Kidney (tissue), 14 donors: Measurements from ENCODE around the gene CP. TPM values are rescaled to one million over a fixed set of nuclear protein-coding genes. Genes with fewer than 3 reads are reported as not detected.

Experiments
- DNase-seq, 5 donors: peaks; one replicate each; pipeline ENCODE4 v3.0.0-alpha.2; 2013 to 2020
- FAIRE-seq: peaks from 2 replicates; lab custom pipeline; 2012; peaks lifted over from hg19 to GRCh38; lab: Jason Lieb, UNC
- H3K27ac ChIP-seq, 2 donors: one replicate each; pipeline ENCODE4 v1.7.0; 2013; ENCODE audit warnings: low read depth in 2 of 2, low read length in 2 of 2, inconsistent platforms in 1 of 2
- H3K27me3 ChIP-seq: one replicate; pipeline ENCODE4 v1.7.1; 2013; ENCODE audit warnings: low read length, inconsistent platforms; ENCODE audit not compliant: control insufficient read depth, insufficient read depth
- H3K36me3 ChIP-seq, 3 donors: one replicate each; pipeline versions ENCODE4 v1.7.0 to v1.7.1; 2013; ENCODE audit warnings: low read length in 3 of 3, control low read depth in 1 of 3, inconsistent platforms in 1 of 3; ENCODE audit not compliant: insufficient read depth in 3 of 3, control insufficient read depth in 2 of 3
- H3K4me1 ChIP-seq, 3 donors: one replicate each; pipeline versions ENCODE4 v1.7.0 to v1.7.1; 2013; ENCODE audit warnings: low read length in 3 of 3, inconsistent platforms in 1 of 3, low read depth in 1 of 3; ENCODE audit not compliant: control insufficient read depth in 2 of 3, insufficient read depth in 2 of 3
- H3K4me3 ChIP-seq, 3 donors: one replicate each; pipeline versions ENCODE4 v1.7.0 to v1.8.1; 2013; ENCODE audit warnings: low read length in 3 of 3, control low read depth in 1 of 3, inconsistent platforms in 1 of 3
- H3K9ac ChIP-seq, 3 donors: one replicate each; pipeline versions ENCODE4 v1.7.0 to v1.7.1; 2013; ENCODE audit warnings: low read length in 3 of 3, control low read depth in 1 of 3, inconsistent platforms in 1 of 3
- H3K9me3 ChIP-seq, 3 donors: one replicate each; pipeline versions ENCODE4 v1.7.0 to v1.7.1; 2013; ENCODE audit warnings: low read length in 3 of 3, control low read depth in 1 of 3, inconsistent platforms in 1 of 3; ENCODE audit not compliant: control insufficient read depth in 2 of 3, insufficient read depth in 1 of 3
- intact Hi-C: fragments of 100-400 bp; cut with DNase I; formaldehyde crosslinking; loops from one replicate; pipeline ENCODE4 v1.11.1; 2022
- polyA plus RNA-seq: library from polyadenylated mRNA; stranded (reverse); fragments of 350-450 nt; fragmentation: Illumina TruSeq; extraction: RNeasy Lipid Tissue Mini Kit (QIAGEN cat#74804); gene quantifications from one replicate; pipeline ENCODE4 v1.2.3, GENCODE V29; 2014; ENCODE audit warnings: low read depth, low replicate concordance; ENCODE audit not compliant: insufficient read depth
- total RNA-seq: library from RNA; stranded (reverse); fragmentation: NEBNext Ultra II Directional; extraction: Animal tissue kit (Norgen Biotek cat#: 25700); gene quantifications from one replicate; pipeline ENCODE4 v1.2.1, GENCODE V29; 2021
- TF ChIP-seq, protein P1 (sequence below): IDR thresholded peaks from 3 replicates; pipeline ENCODE4 v1.5.1; 2012; ENCODE audit warnings: mild to moderate bottlenecking, moderate library complexity, borderline replicate concordance; ENCODE audit not compliant: insufficient read depth; ENCODE audit errors: extremely low read depth
- donor health status: control.
- donor health status: control.
- donor health status: control.
- donor health status: control.
- donor health status: control.
- donor health status: DM: yes; HTN: yes; CAD: no.
- donor health status: Normal renal cell carcinoma (clear cell type).

Gene CP
- total and polyA plus RNA-seq, 2 donors from 2014 or later = 5.3 to 72.1 TPM

DNA sequence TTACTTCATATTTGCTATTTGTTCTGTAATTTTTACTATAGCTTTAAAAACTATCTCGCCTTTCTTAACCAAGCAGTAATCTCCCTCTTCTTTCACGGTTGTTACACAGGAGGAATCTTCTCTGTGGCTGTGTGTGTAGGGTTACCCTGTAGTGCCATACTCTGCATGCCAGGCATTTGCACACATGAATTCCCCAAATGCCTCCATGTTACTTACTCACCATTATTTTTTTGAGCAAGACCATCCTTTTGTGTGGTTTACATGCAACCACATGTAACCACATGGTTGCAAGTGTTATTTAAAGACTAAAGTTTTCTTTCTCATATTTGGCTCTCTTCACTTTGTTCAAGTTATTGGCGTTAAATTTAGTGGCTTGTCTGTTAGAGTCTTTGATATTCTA lies 46.7 kb downstream of the CP start:
- TF ChIP-seq, protein P1, sequence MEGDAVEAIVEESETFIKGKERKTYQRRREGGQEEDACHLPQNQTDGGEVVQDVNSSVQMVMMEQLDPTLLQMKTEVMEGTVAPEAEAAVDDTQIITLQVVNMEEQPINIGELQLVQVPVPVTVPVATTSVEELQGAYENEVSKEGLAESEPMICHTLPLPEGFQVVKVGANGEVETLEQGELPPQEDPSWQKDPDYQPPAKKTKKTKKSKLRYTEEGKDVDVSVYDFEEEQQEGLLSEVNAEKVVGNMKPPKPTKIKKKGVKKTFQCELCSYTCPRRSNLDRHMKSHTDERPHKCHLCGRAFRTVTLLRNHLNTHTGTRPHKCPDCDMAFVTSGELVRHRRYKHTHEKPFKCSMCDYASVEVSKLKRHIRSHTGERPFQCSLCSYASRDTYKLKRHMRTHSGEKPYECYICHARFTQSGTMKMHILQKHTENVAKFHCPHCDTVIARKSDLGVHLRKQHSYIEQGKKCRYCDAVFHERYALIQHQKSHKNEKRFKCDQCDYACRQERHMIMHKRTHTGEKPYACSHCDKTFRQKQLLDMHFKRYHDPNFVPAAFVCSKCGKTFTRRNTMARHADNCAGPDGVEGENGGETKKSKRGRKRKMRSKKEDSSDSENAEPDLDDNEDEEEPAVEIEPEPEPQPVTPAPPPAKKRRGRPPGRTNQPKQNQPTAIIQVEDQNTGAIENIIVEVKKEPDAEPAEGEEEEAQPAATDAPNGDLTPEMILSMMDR = no peak
- Histone ChIP-seq H3K27me3 (no peaks in the 10 kb centered on the region), H3K4me3 (no peak overlapping the region), H3K36me3 (peaks cover 8 to 12% (median 9%) of the 10 kb centered on the region in 3 donors), H3K9ac (no peak overlapping the region), H3K27ac (no peak overlapping the region), H3K9me3 (no peaks in the 10 kb centered on the region), H3K4me1 (peaks cover 0 to 6% (median 4%) of the 10 kb centered on the region in 3 donors)
- DNase-seq (peak in 3 of 5 donors; percentile 52 to 82 (median 80)), FAIRE-seq (no peak)
- intact Hi-C loops = no loop called here

DNA sequence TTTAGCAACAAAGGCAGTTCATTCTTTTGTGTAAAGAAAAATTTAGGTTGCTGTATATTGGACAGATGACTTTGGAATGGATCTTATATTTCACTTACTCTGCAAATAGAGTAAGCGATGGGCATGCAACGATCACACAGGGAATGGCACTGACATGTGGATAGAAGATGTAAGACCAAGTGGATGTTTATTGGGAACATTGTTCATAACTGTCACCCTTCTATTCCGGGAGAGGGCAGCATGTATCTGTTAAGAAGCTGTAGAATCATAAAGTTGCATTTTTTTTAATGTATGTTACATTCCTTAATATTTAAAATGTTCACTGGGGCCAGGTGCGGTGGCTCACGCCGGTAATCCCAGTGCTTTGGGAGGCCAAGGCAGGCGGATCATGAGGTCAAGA lies 51.0 kb downstream of the CP start:
- Histone ChIP-seq H3K36me3 (peaks cover 5 to 28% (median 27%) of the 10 kb centered on the region in 3 donors), H3K4me3 (no peak overlapping the region), H3K9me3 (no peaks in the 10 kb centered on the region), H3K27ac (no peak overlapping the region), H3K9ac (no peak overlapping the region), H3K4me1 (peaks cover 0 to 4% (median 0%) of the 10 kb centered on the region in 3 donors), H3K27me3 (no peaks in the 10 kb centered on the region)
- TF ChIP-seq, protein P1 = no peak
- intact Hi-C loops = no loop called here
- DNase-seq = no peak
- FAIRE-seq = no peak

DNA sequence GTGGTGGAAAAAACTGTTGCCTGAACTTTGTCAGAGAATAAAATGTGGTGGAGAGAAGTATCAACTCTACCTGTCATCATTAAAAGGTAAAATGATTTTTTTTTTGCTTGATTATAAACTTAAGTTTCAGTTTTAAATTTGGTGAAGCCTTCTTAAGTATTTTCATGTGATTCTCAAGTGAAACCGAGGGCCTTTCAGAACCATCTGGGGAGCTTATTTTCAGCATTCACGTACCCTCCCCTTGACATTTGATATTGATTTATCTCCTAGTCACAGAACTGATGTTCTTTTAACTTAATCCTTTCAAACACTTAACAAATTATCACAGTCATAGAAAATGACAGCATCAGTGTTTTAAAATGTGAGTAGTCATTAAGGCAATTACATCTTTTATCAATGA lies 53.7 kb downstream of the CP start:
- no peak for FAIRE-seq
- intact Hi-C loops = no loop called here

More for the DNA sequence above, 53.7 kb downstream of the CP start:
- H3K27me3 ChIP-seq = no peaks in the 10 kb centered on the region
- no peak overlapping the region for H3K27ac ChIP-seq
- H3K9ac ChIP-seq = no peak overlapping the region
- H3K36me3 ChIP-seq = peaks cover 2 to 43% (median 33%) of the 10 kb centered on the region in 3 donors
- no peak for DNase-seq
- no peaks in the 10 kb centered on the region for H3K9me3 ChIP-seq
- no peaks in the 10 kb centered on the region for H3K4me1 ChIP-seq
- H3K4me3 ChIP-seq = no peak overlapping the region
- TF ChIP-seq, protein P1 = no peak
